SH-SY5Y (cell line): ENCODE results near the gene SIPA1L3.

Experiments used
- GATA2 ChIP-seq: IDR thresholded peaks from 2 replicates; pipeline ENCODE4 v1.6.1; 2011; ENCODE audit warnings: mild to moderate bottlenecking, low read depth, low read length
- GATA3 ChIP-seq: IDR thresholded peaks from 2 replicates; pipeline ENCODE4 v1.6.1; 2011; ENCODE audit warnings: low read depth, mild to moderate bottlenecking, low read length, moderate library complexity

SIPA1L3 gene

DNA sequence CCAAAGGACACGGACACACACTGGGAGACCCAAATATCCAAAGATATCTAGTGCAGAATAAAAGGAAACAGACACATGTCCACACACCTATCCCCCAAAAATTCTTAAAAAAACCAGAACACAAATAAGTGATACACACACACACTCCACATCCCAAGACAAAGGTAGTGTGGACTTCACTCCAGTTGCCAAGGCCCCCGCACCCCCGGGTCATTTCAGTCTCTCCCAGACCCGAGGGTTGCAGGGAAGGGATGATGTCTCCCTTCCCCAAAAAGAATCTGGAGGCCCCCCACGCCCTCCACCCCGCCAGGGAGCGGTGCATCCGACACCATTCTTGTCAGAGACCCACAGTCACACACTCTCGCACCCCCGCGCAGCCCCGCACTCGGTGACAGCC, 316.6 kb downstream of the SIPA1L3 start:
- TF ChIP-seq GATA3 (no peak), GATA2 (no peak)

DNA sequence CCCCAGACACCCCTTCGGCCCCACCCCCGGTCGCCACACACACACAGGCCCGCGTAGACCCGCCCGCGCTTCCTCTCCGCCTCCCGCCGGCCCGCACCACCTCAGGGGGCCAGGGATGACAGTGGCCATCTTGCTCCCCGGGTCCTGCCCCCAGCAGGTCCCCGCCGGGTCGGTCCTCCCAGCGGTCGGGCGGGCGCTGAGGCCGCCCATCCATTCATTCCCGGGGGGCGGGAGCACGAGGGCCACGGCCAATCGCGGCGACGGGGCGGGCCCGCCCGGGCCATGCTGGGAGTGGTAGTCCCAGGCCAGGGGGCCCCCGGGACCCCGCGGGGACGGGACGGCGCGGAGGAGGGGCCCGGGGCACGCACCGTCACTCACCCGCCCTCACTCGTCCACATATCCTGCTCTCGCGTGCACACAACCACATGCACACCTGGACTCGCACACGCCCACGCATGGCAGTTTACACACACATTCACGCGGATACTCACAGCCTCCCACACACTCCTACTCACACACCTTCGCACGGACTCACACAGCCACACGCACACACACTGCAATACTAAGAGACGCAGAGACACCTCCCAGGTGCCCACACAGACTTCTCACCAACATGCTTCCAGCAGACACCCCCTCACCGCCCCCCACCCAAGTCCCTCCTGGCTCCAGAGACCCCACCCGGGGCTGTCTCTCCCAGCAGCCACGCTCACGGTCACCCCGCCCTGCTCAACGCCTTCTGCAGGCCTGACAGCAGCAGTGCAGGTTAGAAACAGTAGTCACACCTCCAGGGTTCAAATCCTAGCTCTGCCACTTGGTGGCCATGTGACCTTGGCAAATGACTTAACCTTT, 317.2 kb downstream of the SIPA1L3 start, which contains the start of gene DPF1:
TSS of gene DPF1 (minus strand) at position 209 of the 849 bp plus-strand sequence. CDS start at position 129, 80 bp downstream.
- TF ChIP-seq GATA3 (no peak), GATA2 (no peak)

DNA sequence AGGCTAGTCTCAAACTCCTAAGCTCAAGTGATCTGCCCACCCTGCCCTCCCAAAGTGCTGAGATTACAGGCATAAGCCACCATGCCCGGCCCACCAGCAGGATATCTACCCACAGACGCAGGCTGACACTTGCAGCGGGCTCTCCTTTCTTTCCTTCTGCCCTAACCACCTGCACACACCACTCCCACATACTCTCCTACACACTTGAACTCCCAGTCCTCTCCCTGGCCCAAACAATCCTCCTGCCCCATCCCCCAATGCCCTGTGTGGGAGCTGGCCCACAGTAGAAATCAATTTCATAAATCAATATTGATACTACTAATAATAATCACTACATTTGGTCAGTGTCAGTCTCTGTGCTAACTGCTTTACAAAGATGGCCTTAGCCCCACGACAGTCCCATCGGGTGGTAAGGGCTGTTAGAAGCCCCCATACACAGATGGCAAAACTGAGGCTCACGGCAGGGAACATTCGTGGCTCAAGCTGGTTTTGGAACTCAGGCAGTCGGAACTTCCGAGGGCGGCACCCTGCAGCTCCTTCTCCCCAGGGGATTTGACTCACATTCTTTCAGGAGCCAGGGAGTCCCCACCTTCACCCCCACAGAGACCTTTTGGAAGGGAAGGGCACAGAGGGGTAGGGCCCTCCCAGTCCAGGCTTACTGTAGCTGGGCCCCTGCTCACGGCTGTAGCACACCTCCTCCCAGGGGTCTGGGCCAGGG, 320.4 kb downstream of the SIPA1L3 start:
- TF ChIP-seq GATA3 = no peak
- no peak for TF ChIP-seq GATA2

DNA sequence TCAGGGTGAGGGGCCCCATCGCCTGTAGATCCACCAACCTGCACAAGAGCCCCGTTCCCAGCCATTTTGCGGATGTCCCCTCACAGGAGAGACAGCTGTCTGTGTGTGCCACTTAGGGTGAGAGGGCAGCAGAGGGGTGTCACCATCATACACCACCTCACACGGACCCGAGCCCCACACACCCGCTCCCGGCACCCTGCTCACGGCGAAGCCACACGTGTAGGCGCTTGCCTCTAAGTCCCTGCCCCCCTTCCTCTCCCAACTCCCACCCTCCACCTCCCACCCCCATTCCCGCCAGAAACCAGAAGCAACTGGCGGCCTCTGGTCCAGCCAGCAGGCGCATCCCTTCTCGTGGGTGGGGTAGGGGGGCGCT, 321.0 kb downstream of the SIPA1L3 start:
- TF ChIP-seq GATA3 (no peak), GATA2 (no peak)

DNA sequence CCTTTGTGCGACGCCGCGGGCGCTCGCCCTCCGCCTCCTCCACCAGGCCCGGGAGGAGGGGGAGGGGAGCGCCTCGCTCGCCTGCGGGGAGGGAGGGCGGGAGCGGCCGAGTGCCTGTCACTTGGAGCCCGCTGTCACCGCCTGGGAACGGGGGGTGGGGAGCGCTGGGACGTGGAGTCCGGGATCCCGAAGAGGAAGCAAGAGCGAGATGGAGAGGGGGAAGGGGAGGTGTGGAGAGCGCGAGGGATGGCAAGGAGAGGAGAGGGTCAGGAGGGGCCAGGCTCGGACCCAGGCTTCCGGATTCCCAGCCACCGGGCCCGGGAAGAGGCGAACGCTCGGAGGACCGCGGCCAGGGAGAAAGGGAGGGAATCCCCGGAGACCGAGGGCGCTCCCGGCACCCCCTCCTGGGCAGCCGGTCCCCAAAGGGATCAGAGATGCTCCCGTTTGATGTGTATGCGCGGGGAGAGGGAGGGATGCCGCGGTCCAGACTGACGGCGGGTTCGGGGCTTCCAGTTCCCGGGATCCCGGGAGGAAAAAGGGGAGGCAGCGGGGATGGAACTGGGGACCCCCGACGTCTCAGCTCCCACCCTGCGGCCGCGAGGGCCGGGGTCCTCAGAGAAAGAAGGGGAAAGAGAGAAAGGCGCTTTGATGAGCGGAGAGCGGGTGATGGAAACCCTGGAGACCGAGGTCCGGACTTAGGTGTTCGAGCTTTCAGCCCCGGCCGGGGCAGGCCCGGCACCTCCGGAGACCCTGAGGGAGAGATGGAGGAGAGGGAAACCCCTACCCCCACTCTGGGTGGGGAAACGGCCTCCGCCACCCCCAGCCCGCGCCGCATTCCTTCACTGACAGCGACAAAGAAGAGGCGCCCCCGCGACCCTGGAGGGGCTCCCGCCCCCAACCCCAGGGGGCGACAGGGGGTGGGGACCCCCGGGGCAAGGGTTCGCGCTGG, 321.8 kb downstream of the SIPA1L3 start:
- TF ChIP-seq GATA3 (no peak), GATA2 (no peak)

DNA sequence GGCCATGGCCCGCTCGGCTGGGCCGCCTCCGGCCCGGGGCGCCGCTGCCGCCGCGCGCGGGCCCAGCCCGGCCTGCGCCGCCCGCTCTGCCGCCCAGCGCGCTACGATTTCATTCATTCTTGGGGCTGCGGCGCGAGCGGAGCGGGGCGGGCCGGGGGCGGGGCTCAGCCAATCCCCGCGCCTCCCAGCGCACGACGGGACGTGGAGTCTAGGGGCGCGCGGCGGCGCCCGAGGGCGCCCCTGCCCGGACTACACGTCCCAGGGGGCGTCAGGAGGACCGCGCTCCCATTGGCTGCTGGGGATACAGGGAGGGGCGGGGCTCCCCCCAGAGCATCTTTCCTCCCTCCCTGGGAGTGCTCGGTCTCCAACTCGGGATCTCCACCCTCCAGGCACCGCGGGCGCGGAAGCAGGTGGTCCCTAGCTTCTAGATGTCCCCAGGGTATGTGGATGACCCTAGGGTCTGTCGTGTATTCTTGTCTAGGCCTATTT, 322.6 kb downstream of the SIPA1L3 start:
- no peak for TF ChIP-seq GATA2
- no peak for TF ChIP-seq GATA3

DNA sequence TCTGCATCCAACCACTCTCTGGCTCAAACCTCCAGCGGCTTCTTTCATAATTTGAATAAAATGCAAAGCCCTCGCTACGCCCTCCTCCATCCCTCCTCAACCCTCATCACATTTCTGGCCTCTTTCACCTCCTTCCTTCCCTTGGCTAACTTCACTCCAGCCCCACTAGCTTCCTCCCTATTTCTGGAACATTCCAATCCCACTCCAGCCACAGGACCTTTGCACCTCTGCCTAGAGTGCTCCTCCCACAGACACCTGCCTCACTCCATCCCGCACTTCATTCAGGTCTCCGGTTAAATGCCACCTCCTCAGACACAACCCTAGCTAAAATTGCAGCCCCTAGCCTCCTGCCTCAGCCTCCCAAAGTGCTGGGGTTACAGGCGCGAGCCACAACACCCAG, 324.9 kb downstream of the SIPA1L3 start:
- TF ChIP-seq GATA2 = no peak
- no peak for TF ChIP-seq GATA3

DNA sequence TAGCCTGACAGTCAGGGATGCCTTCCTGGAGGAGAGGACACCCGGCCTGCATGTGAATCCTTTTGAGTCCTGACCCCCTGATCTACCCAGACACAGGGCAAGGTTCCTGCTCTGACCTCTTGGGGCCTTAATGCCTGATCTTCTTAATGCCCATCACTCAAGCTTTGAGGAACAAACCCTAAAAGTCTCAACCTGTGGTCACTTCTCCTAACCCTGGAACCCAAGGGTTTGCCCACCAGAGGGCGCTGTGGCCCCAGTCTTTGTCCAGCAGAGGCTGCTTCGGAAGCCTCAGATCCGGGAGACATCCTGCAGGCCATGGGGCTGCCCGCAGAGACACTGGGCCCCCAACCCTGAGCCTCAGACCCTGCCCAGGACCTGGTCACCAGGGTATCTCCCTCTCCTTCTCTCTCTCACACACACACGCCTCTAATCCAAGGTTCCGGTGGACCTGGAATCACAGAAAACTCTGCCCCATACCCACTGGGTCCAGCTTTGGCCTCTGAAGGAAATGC, 326.8 kb downstream of the SIPA1L3 start:
- TF ChIP-seq GATA2 (no peak), GATA3 (no peak)

DNA sequence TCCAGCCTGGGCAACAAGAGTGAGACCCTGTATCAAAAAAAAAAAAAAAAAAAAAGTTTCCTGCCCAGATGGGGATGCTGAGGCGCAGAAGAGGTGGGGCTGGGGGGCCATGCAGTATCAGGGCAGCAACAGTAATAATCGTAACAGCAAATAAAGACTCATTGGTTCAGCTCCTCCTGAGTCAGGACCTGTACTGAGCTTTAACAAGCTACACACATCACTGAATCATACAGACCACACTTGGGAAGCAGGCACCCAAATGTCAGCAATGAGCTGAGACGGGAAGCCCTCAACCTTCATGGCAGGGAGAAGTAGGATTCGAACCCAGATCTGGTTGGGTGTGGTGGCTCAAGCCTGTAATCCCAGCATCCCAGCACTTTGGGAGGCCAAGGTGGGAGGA, 327.6 kb downstream of the SIPA1L3 start:
- TF ChIP-seq GATA2 = no peak

DNA sequence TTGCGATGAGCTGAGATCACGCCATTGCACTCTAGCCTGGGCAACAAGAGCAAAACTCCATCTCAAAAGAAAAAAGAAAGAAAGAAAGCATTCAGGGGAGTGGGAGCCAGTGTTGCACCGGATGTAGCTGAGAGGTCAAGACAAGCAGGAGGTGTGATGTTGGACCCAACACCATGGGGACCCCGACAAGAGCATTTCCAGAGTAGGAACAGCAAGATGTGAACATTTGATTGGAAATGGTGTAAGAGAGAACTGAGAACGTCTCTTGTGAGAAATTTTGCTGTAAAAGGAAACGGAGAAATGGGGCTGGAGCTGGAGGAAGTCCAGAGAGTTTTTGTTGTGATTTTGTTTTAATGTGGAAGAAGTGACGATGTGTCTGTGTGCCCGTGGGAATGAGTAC, 332.8 kb downstream of the SIPA1L3 start:
- TF ChIP-seq GATA2 (no peak), GATA3 (no peak)

DNA sequence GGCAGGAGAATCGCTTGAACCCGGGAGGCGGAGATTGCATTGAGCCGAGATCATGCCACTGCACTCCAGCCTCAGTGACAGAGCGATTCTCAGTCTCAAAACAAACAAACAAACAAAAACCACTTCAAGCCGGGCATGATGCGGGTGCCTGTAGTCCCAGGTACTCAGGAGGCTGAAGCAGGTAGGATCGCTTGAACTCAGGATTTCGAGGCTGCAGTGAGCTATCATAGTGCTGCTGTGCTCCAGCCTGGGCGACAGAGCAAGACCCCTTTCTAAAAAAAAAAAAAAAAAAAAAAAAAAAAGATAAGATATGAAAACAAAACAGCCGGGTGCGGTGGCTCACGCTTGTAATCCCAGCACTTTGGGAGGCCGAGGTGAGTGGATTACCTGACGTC, 336.3 kb downstream of the SIPA1L3 start:
- TF ChIP-seq GATA2 = no peak
- TF ChIP-seq GATA3 = no peak

DNA sequence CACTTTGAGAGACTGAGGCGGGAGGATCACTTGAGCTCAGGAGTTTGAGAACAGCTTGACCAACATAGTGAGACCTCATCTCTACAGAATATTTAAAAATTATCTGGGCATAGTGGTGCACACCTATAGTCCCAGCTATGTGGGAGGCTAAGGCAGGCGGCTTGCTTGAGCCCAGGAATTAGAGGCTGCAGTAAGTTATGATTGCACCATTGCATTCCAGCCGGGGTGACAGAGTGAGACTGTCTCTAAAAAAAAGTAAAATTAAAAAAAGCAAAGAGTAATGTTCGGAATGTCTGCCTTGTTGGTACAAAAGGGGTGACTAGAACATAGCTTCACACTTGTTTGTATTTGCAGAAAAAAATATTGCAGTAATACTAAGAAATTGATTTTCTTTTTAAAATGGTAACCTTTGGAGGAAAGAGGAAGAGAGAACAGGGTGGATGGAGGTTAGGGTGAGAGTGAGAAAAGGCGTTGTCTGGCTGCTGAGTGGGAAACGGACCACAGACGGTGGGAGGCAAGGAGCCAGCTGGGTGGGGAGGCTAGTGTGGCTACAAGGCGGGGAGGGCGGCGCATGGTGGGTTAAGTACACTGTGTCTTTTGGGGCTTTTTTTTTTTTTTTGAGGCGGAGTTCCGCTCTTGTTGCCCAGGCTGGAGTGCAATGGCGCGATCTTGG, 339.0 kb downstream of the SIPA1L3 start:
- TF ChIP-seq GATA2 (no peak), GATA3 (no peak)

DNA sequence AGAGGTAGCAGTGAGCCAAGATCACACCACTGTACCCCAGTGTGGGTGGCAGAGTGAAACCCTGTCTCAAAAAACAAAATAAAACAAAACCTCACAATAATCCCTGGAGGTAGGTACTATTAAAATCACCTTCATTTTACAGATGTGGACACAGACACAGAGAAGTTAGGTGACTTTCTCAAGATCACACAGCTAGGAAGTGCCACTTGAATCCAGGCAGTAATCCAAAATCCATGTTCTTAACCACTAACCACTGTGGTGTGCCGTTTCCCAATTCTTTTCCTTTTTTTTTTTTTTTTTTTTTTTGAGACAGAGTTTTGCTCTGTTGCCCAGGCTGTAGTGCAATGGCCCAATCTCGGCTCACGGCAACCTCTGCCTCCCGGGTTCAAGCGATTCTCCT, 340.1 kb downstream of the SIPA1L3 start:
- TF ChIP-seq GATA3 = no peak
- TF ChIP-seq GATA2 = no peak
